Tibial nerve (tissue), 4 donors: ENCODE measurements around the gene CEP128. TPM values are rescaled to one million over a fixed set of nuclear protein-coding genes. Genes with fewer than 3 reads are reported as not detected.

Source experiments
- DNase-seq, 2 donors: peaks; one replicate each; pipeline ENCODE4 v3.0.0-alpha.2; 2019; ENCODE audit warnings: low spot score in 2 of 2
- H3K27ac ChIP-seq, 4 donors: fragments of 200-600 bp; sonication (generic) in 3 of 4; one replicate each; pipeline ENCODE4 v1.5.1; 2017 to 2019; ENCODE audit warnings: mild to moderate bottlenecking in 1 of 4
- H3K27me3 ChIP-seq, 2 donors: fragments of 200-600 bp; sonication (generic) in 1 of 2; one replicate each; pipeline versions ENCODE4 v1.5.1 to v1.6.0; 2017 to 2019
- H3K36me3 ChIP-seq, 3 donors: fragments of 200-600 bp; sonication (generic); one replicate each; pipeline ENCODE4 v1.5.1; 2018 to 2019
- H3K4me1 ChIP-seq, 4 donors: fragments of 200-600 bp; sonication (generic) in 3 of 4; one replicate each; pipeline ENCODE4 v1.5.1; 2017 to 2019
- H3K4me3 ChIP-seq, 4 donors: fragments of 200-600 bp; sonication (generic) in 3 of 4; one replicate each; pipeline ENCODE4 v1.5.1; 2017 to 2019; ENCODE audit warnings: mild to moderate bottlenecking in 1 of 4, moderate library complexity in 1 of 4
- H3K9me3 ChIP-seq, 4 donors: fragments of 200-600 bp; sonication (generic) in 3 of 4; one replicate each; pipeline ENCODE4 v1.5.1; 2017 to 2019
- EP300 ChIP-seq, 2 donors: sonication (generic); formaldehyde crosslinking; IDR thresholded peaks; one replicate each; pipeline ENCODE4 v1.6.1; 2017; ENCODE audit warnings: antibody characterized with exemption in 2 of 2, mild to moderate bottlenecking in 1 of 2
- POLR2A ChIP-seq, 2 donors: fragments of 450-650 bp; IDR thresholded peaks; one replicate each; pipeline ENCODE4 v1.6.1; 2017; ENCODE audit warnings: antibody characterized with exemption in 2 of 2, mild to moderate bottlenecking in 2 of 2, moderate library complexity in 2 of 2
- WGBS, 2 donors: methylation state at CpG; one replicate each; pipeline ENCODE4 v1.1.5; 2018; 5-methylcytosine and 5-hydroxymethylcytosine counted together
- total RNA-seq, 4 donors: library from RNA; depleted of rRNA; stranded (reverse); fragments of >200 nt; gene quantifications; one replicate each; pipeline ENCODE4 v1.1.0, GENCODE V29; 2016
- TF ChIP-seq, protein P1 (sequence below), 5 experiments: fragments of 200-600 bp in 3 of 5; fragments of 450-650 bp in 2 of 5; sonication (generic) in 3 of 5; IDR thresholded peaks; one replicate each; pipeline ENCODE4 v1.5.1; 2016 to 2019; ENCODE audit warnings: antibody characterized with exemption in 5 of 5, mild to moderate bottlenecking in 3 of 5, moderate library complexity in 2 of 5

CEP128 gene
- total RNA-seq, 4 donors from 2014 or later = 7.3 to 13.9 (median 12.5) TPM

GRCh38 chr14:80627745-80628144 lies 313.8 kb downstream of the CEP128 start:
- Histone ChIP-seq H3K9me3 (no peaks in the 10 kb centered on the region), H3K36me3 (no peaks in the 10 kb centered on the region), H3K4me3 (no peak overlapping the region), H3K27me3 (no peaks in the 10 kb centered on the region), H3K27ac (no peak overlapping the region), H3K4me1 (no peaks in the 10 kb centered on the region)
- no peak for DNase-seq
- WGBS, 2 donors = 82 to 94% methylated on average over 2 of the region's 2 CpGs
- no peak for TF ChIP-seq POLR2A (IDR thresholded peaks at IDR 0.05)
- TF ChIP-seq, protein P1, sequence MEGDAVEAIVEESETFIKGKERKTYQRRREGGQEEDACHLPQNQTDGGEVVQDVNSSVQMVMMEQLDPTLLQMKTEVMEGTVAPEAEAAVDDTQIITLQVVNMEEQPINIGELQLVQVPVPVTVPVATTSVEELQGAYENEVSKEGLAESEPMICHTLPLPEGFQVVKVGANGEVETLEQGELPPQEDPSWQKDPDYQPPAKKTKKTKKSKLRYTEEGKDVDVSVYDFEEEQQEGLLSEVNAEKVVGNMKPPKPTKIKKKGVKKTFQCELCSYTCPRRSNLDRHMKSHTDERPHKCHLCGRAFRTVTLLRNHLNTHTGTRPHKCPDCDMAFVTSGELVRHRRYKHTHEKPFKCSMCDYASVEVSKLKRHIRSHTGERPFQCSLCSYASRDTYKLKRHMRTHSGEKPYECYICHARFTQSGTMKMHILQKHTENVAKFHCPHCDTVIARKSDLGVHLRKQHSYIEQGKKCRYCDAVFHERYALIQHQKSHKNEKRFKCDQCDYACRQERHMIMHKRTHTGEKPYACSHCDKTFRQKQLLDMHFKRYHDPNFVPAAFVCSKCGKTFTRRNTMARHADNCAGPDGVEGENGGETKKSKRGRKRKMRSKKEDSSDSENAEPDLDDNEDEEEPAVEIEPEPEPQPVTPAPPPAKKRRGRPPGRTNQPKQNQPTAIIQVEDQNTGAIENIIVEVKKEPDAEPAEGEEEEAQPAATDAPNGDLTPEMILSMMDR (IDR thresholded peaks at IDR 0.05) = no peak
- no peak for TF ChIP-seq EP300 (IDR thresholded peaks at IDR 0.05)

GRCh38 chr14:80624581-80624980 lies 317.0 kb downstream of the CEP128 start:
- no peaks in the 10 kb centered on the region for H3K4me1 ChIP-seq
- no peak overlapping the region for H3K4me3 ChIP-seq
- TF ChIP-seq POLR2A (IDR thresholded peaks at IDR 0.05) (no peak), EP300 (IDR thresholded peaks at IDR 0.05) (no peak)
- TF ChIP-seq, protein P1 (IDR thresholded peaks at IDR 0.05) = no peak

DNA sequence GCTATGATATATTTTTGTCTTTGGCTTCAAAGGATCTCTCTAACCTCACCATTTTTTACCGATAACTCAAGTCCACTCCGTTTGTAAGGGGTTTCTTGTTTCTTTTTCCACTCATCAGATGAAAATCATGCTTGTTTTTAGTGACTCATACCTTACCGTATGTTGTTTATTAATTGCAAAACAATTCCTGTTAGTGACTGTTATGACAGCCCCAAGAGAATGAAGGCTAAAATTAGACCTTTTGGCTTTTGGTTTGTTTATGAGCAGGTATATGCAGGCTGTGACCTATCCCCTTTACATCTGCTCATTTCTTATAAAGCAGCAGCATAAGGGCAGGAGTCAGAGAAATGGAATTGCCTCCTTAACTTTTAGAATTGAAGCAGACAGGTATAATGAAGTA lies 319.8 kb downstream of the CEP128 start:
- Histone ChIP-seq H3K27me3 (no peaks in the 10 kb centered on the region), H3K27ac (no peak overlapping the region), H3K4me1 (no peaks in the 10 kb centered on the region), H3K9me3 (no peaks in the 10 kb centered on the region), H3K36me3 (no peaks in the 10 kb centered on the region), H3K4me3 (no peak overlapping the region)
- WGBS, 2 donors = 64 to 74% methylated on average over 3 of the region's 3 CpGs
- DNase-seq = no peak
- no peak for TF ChIP-seq POLR2A (IDR thresholded peaks at IDR 0.05)
- TF ChIP-seq EP300 (IDR thresholded peaks at IDR 0.05) = no peak
- TF ChIP-seq, protein P1 (IDR thresholded peaks at IDR 0.05) = no peak

More at GRCh38 chr14:80624581-80624980, 317.0 kb downstream of the CEP128 start:
- 75 to 84% methylated on average over 1 of the region's 1 CpG for WGBS, 2 donors
- no peaks in the 10 kb centered on the region for H3K27me3 ChIP-seq
- H3K36me3 ChIP-seq = no peaks in the 10 kb centered on the region
- no peak overlapping the region for H3K27ac ChIP-seq
- DNase-seq = no peak
- no peaks in the 10 kb centered on the region for H3K9me3 ChIP-seq

GRCh38 chr14:80620434-80620833 lies 321.1 kb downstream of the CEP128 start:
- H3K4me3 ChIP-seq = no peak overlapping the region
- no peaks in the 10 kb centered on the region for H3K36me3 ChIP-seq
- DNase-seq = no peak
- TF ChIP-seq POLR2A (IDR thresholded peaks at IDR 0.05) = no peak
- TF ChIP-seq, protein P1 (IDR thresholded peaks at IDR 0.05) = no peak
- no peak for TF ChIP-seq EP300 (IDR thresholded peaks at IDR 0.05)
- 87 to 100% methylated on average over 1 of the region's 1 CpG for WGBS, 2 donors
- H3K4me1 ChIP-seq = no peaks in the 10 kb centered on the region
- H3K27ac ChIP-seq = no peak overlapping the region
- H3K9me3 ChIP-seq = no peaks in the 10 kb centered on the region
- H3K27me3 ChIP-seq = no peaks in the 10 kb centered on the region

DNA sequence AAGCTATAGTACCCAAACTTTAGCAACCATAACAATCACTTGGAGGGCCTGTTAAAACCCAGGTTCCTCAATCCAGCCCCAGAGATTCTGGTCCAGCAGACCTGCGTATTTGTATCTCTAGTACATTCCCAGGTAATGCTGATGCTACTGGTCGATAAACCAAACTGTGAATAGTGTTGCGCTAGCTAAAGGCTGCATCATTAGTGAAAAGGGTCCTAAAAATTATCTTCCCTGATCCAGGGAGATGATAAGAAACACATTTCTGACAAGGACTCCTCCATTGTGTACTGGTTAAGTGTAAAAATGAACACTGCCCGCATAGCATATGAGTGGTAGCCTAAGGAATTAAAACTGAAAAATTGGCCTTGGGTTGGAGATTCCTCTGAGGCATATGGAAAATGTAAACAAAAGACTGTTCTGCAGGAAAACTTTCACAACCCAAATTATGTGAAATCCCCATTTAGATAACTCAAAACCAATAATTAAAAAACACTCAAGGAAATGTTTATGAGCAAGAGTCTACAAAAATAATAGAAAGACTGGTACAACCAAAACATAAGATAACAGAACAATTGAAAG lies 322.7 kb downstream of the CEP128 start:
- Histone ChIP-seq H3K36me3 (no peaks in the 10 kb centered on the region), H3K9me3 (no peaks in the 10 kb centered on the region), H3K27ac (no peak overlapping the region), H3K4me1 (no peaks in the 10 kb centered on the region), H3K4me3 (no peak overlapping the region), H3K27me3 (no peaks in the 10 kb centered on the region)
- TF ChIP-seq, protein P1 (IDR thresholded peaks at IDR 0.05) = no peak
- TF ChIP-seq EP300 (IDR thresholded peaks at IDR 0.05) (no peak), POLR2A (IDR thresholded peaks at IDR 0.05) (no peak)
- DNase-seq = no peak
- 95 to 98% methylated on average over 4 of the region's 4 CpGs for WGBS, 2 donors
